K562 (cell line): ENCODE measurements around the gene SRPX. TPM values are rescaled to one million over a fixed set of nuclear protein-coding genes. Genes with fewer than 3 reads are reported as not detected.

Experiments
- ATAC-seq: fragments of 200-7000 bp; cut with Tn5 transposase; 3 replicates; pipeline ENCODE4 v1.9.1; 2020; ENCODE audit warnings: moderate library complexity
- BruUV-seq: library from RNA; stranded (reverse); fragments of 400-500 nt; replicated peaks from 2 replicates; lab custom pipeline; 2021; lab: Mats Ljungman, UMichigan
- CTCF ChIA-PET: fragments of 300-600 bp; formaldehyde crosslinking; extraction: SDS; loops from one replicate; lab custom pipeline; 2021; ENCODE audit warnings: low intra/inter-chr PET ratio; lab: Yijun Ruan, JAX
- POLR2A ChIA-PET: fragments of 300-600, 350-650 bp; sonication (Branson Sonifier 250); formaldehyde crosslinking; extraction: SDS; loops from one replicate; lab custom pipeline; 2021; ENCODE audit warnings: antibody characterized with exemption, inconsistent platforms; lab: Yijun Ruan, JAX
- DNase-seq, 4 experiments: peaks; one replicate each; pipeline versions ENCODE4 v3.0.0 to v3.0.0-alpha.2; 2011 to 2018; ENCODE audit warnings: low spot score in 3 of 4, mixed read lengths in 3 of 4; ENCODE audit errors: extremely low read depth in 1 of 4
- FAIRE-seq: peaks from 2 replicates; lab custom pipeline; 2011; peaks lifted over from hg19 to GRCh38; lab: Jason Lieb, UNC
- H2AFZ ChIP-seq: 2 replicates; pipeline ENCODE4 v1.6.0; 2011; ENCODE audit warnings: low read depth, low read length, control low read depth, inconsistent platforms
- H3K27ac ChIP-seq: fragments of 200-600 bp; 3 replicates; pipeline ENCODE4 v1.8.0; 2011; ENCODE audit warnings: low read depth, mild to moderate bottlenecking, control low read depth, inconsistent platforms, low read length, moderate library complexity, mixed read lengths; ENCODE audit errors: extremely low read depth
- H3K27me3 ChIP-seq, 2 experiments: fragments of 300-600 bp in 1 of 2; 2 replicates in 1 of 2; 3 replicates in 1 of 2; pipeline versions ENCODE4 v1.6.0 to v1.8.0; 2011; ENCODE audit warnings: inconsistent platforms in 2 of 2, low read length in 2 of 2, mild to moderate bottlenecking in 1 of 2, mixed read lengths in 1 of 2, moderate library complexity in 1 of 2; ENCODE audit not compliant: control insufficient read depth in 2 of 2, insufficient read depth in 2 of 2
- H3K36me3 ChIP-seq: fragments of 300-600 bp; 3 replicates; pipeline ENCODE4 v1.8.0; 2011; ENCODE audit warnings: mild to moderate bottlenecking, low read length, inconsistent platforms; ENCODE audit not compliant: control insufficient read depth, insufficient read depth
- H3K4me1 ChIP-seq, 2 experiments: fragments of 200-600 bp in 1 of 2; replicated peaks in 1 of 2; 2 replicates in 1 of 2; 3 replicates in 1 of 2; pipeline versions ENCODE4 v1.5.1 to v1.8.0; 2011; ENCODE audit warnings: inconsistent platforms in 2 of 2, low read length in 2 of 2, mild to moderate bottlenecking in 1 of 2, mixed read lengths in 1 of 2, moderate library complexity in 1 of 2; ENCODE audit not compliant: control insufficient read depth in 2 of 2, insufficient read depth in 2 of 2
- H3K4me2 ChIP-seq: 2 replicates; pipeline ENCODE4 v1.6.1; 2011; ENCODE audit warnings: low read length, control low read depth, inconsistent platforms, mixed read lengths; ENCODE audit not compliant: insufficient read depth
- H3K4me3 ChIP-seq: fragments of 200-600 bp; sonication (generic), shearing (Covaris generic); 2 replicates; pipeline ENCODE4 v1.5.1; 2016; ENCODE audit warnings: control low read depth, inconsistent platforms
- H3K79me2 ChIP-seq: fragments of 200-600 bp; 3 replicates; pipeline ENCODE4 v1.8.0; 2011; ENCODE audit warnings: low read length, inconsistent platforms; ENCODE audit not compliant: control insufficient read depth, insufficient read depth
- H3K9ac ChIP-seq, 2 experiments: 2 replicates each; pipeline versions ENCODE4 v1.6.0 to v1.6.1; 2011; ENCODE audit warnings: low read depth in 2 of 2, low read length in 2 of 2, control low read depth in 1 of 2, inconsistent platforms in 1 of 2, mild to moderate bottlenecking in 1 of 2, mixed read lengths in 1 of 2; ENCODE audit not compliant: insufficient read depth in 1 of 2
- H3K9me1 ChIP-seq: one replicate; pipeline ENCODE4 v1.6.0; 2011; ENCODE audit warnings: inconsistent platforms, mild to moderate bottlenecking, low read length, moderate library complexity; ENCODE audit not compliant: control insufficient read depth, insufficient read depth
- H3K9me3 ChIP-seq: replicated peaks from 2 replicates; pipeline ENCODE4 v1.5.1; 2011; ENCODE audit warnings: low read depth, low read length, inconsistent platforms; ENCODE audit not compliant: control insufficient read depth, insufficient read depth
- H4K20me1 ChIP-seq: replicated peaks from 2 replicates; pipeline ENCODE4 v1.6.1; 2011; ENCODE audit warnings: low read length, inconsistent platforms, mixed read lengths; ENCODE audit not compliant: control insufficient read depth, insufficient read depth
- BDP1 ChIP-seq: IDR thresholded peaks from 3 replicates; pipeline ENCODE4 v1.6.1; 2011; ENCODE audit not compliant: insufficient read length, insufficient read depth
- PHF20 ChIP-seq: fragments of 450-650 bp; IDR thresholded peaks from 2 replicates; pipeline ENCODE4 v1.6.1; 2018; ENCODE audit not compliant: partially characterized antibody
- RBM22 ChIP-seq: fragments of 200-400 bp; formaldehyde crosslinking; IDR thresholded peaks from 2 replicates; pipeline ENCODE4 v1.6.1; 2018; ENCODE audit warnings: low read length, low read depth; ENCODE audit not compliant: poor library complexity, severe bottlenecking
- YY1 ChIP-seq, 3 experiments: IDR thresholded peaks; 2 replicates each; pipeline ENCODE4 v1.6.1; 2011; ENCODE audit warnings: low read length in 2 of 3, mild to moderate bottlenecking in 2 of 3, moderate library complexity in 2 of 3, borderline replicate concordance in 1 of 3, control low read depth in 1 of 3, low read depth in 1 of 3; ENCODE audit not compliant: insufficient read depth in 3 of 3, insufficient replicate concordance in 2 of 3, control insufficient read depth in 1 of 3, insufficient read length in 1 of 3; ENCODE audit errors: extremely low read depth in 1 of 3
- WGBS: fragments of 100-300 bp; shearing (Covaris generic); methylation state at CpG from one replicate; pipeline ENCODE4 v1.1.6; 2016; ENCODE audit warnings: low coverage, mixed read lengths; ENCODE audit not compliant: insufficient coverage; ENCODE audit errors: missing lambda C conversion rate; 5-methylcytosine and 5-hydroxymethylcytosine counted together
- in situ Hi-C: fragments of 300-500 bp; cut with MboI; formaldehyde crosslinking; loops from 4 replicates; pipeline ENCODE4 v1.15.0; 2018; ENCODE audit warnings: inconsistent platforms, mixed read lengths
- intact Hi-C: fragments of 100-400 bp; cut with micrococcal nuclease; formaldehyde crosslinking; loops from 2 replicates; pipeline ENCODE4 v1.14.2; 2022
- polyA plus RNA-seq, 8 experiments: library from polyadenylated mRNA; depleted of rRNA in 4 of 8; stranded (reverse) in 5 of 8; unstranded in 3 of 8; fragments of >200 nt; fragmentation: Nextera tagmentation in 2 of 8; fragmentation: Illumina TruSeq in 1 of 8; extraction: Ambion mirVana in 2 of 8; extraction: Trizol in 1 of 8; gene quantifications; 2 replicates each; pipeline versions ENCODE4 v1.2.1 to v1.2.3, GENCODE V29; 2011 to 2014; ENCODE audit warnings: inconsistent platforms in 1 of 8, missing spikeins in 1 of 8
- total RNA-seq, 7 experiments: library from RNA; depleted of rRNA in 6 of 7; stranded (reverse); fragments of >200 nt in 6 of 7; fragmentation: Illumina TruSeq in 2 of 7; extraction: Trizol in 2 of 7; gene quantifications; 2 replicates each; pipeline versions ENCODE4 v1.2.1 to v1.2.3, GENCODE V29; 2011 to 2021; ENCODE audit warnings: low replicate concordance in 1 of 7
- TF ChIP-seq, protein P1 (sequence below): fragments of 250-450 bp; sonication (Bioruptor Pico); IDR thresholded peaks from 2 replicates; pipeline ENCODE4 v1.9.0; 2021; ENCODE audit warnings: mild to moderate bottlenecking
- TF ChIP-seq, protein P2 (sequence below), 3 experiments: IDR thresholded peaks in 2 of 3; conservative IDR thresholded peaks in 1 of 3; 2 replicates each; pipeline ENCODE4 v1.5.1; 2011 to 2012; ENCODE audit warnings: low read length in 3 of 3, mild to moderate bottlenecking in 3 of 3, control low read depth in 2 of 3, improper control_type of control experiment in 1 of 3, inconsistent platforms in 1 of 3, low read depth in 1 of 3, mixed read lengths in 1 of 3, moderate library complexity in 1 of 3; ENCODE audit not compliant: insufficient read depth in 2 of 3
- TF ChIP-seq, protein P3 (sequence below): fragments of 250-450 bp; sonication (Bioruptor Pico); IDR thresholded peaks from 2 replicates; pipeline ENCODE4 v1.8.0; 2021; ENCODE audit warnings: borderline replicate concordance, mild to moderate bottlenecking, moderate library complexity; ENCODE audit not compliant: poor library complexity, severe bottlenecking
- TF ChIP-seq, protein P4 (sequence below): fragments of 200-800 bp; sonication (Bioruptor generic); IDR thresholded peaks from 2 replicates; pipeline ENCODE4 v1.6.1; 2016; ENCODE audit warnings: missing genetic modification characterization, missing compliant biosample characterization

SRPX gene
- total and polyA plus RNA-seq, 9 of the 15 experiments (the other 6 are each of a cell fraction or from before 2014, with no cell fraction given), result 0.11 to 0.77 (median 0.38) TPM; not detected in 2

DNA sequence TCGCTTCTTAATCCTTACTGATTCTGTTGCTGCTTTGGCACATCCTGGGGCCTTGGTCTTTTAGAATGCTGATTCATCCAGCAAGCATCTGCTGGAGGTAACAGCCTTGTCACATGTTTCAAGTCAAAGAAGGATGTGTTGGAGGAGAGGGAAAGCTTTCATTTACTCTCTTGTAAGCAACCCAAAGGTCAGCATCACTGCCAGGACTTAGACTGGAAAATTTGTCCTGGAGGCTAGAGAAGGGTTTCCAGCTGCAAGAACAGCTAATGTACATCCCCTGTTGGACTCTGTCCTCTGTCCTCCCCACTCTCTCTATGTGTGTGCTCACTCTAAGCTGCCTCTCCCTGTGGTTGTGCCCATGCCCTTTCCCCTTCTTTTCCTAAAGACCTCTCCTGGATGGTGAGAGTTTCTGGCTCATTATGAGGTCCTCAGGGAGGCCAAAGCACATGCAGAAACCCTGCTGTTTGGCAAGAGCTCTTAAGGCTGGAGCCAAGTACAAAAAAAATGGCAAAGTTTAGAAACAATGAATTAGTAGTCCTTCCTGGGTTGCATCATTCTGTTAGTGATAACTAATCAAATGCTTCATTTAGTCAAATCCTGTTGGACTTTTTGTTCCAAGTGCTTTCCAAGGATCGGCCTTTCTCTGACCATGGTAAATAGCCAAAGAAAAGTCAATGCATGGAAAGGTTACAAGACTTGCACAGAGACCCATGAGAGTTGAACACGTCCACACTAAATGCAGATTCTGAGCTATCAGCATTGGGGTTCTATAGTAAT lies 13.4 kb upstream of the SRPX start:
- no peak for DNase-seq
- no peak overlapping the region for H2AFZ ChIP-seq
- H3K27ac ChIP-seq, result no peak overlapping the region
- no peak overlapping the region for H3K9ac ChIP-seq
- no peaks in the 10 kb centered on the region for H3K9me1 ChIP-seq
- H3K9me3 ChIP-seq, result no peaks in the 10 kb centered on the region
- H3K27me3 ChIP-seq, result no peaks in the 10 kb centered on the region
- ATAC-seq, result no peak
- BruUV-seq, result no TSS peak
- in situ Hi-C loops (no loop called here), intact Hi-C loops (no loop called here)
- no peaks in the 10 kb centered on the region for H3K4me1 ChIP-seq
- H3K79me2 ChIP-seq, result no peaks in the 10 kb centered on the region
- WGBS, result 0% methylated on average over 2 of the region's 3 CpGs
- no peak overlapping the region for H3K4me3 ChIP-seq
- FAIRE-seq, result no peak
- no peaks in the 10 kb centered on the region for H3K36me3 ChIP-seq
- H4K20me1 ChIP-seq, result no peaks in the 10 kb centered on the region
- TF ChIP-seq, protein P1, sequence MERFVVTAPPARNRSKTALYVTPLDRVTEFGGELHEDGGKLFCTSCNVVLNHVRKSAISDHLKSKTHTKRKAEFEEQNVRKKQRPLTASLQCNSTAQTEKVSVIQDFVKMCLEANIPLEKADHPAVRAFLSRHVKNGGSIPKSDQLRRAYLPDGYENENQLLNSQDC (CRISPR knock-in tag), result no peak
- TF ChIP-seq, protein P2, sequence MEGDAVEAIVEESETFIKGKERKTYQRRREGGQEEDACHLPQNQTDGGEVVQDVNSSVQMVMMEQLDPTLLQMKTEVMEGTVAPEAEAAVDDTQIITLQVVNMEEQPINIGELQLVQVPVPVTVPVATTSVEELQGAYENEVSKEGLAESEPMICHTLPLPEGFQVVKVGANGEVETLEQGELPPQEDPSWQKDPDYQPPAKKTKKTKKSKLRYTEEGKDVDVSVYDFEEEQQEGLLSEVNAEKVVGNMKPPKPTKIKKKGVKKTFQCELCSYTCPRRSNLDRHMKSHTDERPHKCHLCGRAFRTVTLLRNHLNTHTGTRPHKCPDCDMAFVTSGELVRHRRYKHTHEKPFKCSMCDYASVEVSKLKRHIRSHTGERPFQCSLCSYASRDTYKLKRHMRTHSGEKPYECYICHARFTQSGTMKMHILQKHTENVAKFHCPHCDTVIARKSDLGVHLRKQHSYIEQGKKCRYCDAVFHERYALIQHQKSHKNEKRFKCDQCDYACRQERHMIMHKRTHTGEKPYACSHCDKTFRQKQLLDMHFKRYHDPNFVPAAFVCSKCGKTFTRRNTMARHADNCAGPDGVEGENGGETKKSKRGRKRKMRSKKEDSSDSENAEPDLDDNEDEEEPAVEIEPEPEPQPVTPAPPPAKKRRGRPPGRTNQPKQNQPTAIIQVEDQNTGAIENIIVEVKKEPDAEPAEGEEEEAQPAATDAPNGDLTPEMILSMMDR (IDR thresholded peaks at IDR 0.05 in 2 of 3, conservative IDR thresholded peaks at IDR 0.05 in 1 of 3; ENCODE audit: insufficient read depth in 2 of 3, low read depth in 1 of 3, low read length in 3 of 3), result no peak
- TF ChIP-seq PHF20 (no peak), YY1 (IDR thresholded peaks at IDR 0.05; ENCODE audit: borderline replicate concordance in 1 of 3, control insufficient read depth in 1 of 3, extremely low read depth in 1 of 3, insufficient read depth in 3 of 3, insufficient read length in 1 of 3, insufficient replicate concordance in 2 of 3, low read depth in 1 of 3, low read length in 2 of 3) (no peak), RBM22 (no peak), BDP1 (no peak)
- TF ChIP-seq, protein P3, sequence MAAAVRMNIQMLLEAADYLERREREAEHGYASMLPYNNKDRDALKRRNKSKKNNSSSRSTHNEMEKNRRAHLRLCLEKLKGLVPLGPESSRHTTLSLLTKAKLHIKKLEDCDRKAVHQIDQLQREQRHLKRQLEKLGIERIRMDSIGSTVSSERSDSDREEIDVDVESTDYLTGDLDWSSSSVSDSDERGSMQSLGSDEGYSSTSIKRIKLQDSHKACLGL (CRISPR knock-in tag), result no peak
- TF ChIP-seq, protein P4, sequence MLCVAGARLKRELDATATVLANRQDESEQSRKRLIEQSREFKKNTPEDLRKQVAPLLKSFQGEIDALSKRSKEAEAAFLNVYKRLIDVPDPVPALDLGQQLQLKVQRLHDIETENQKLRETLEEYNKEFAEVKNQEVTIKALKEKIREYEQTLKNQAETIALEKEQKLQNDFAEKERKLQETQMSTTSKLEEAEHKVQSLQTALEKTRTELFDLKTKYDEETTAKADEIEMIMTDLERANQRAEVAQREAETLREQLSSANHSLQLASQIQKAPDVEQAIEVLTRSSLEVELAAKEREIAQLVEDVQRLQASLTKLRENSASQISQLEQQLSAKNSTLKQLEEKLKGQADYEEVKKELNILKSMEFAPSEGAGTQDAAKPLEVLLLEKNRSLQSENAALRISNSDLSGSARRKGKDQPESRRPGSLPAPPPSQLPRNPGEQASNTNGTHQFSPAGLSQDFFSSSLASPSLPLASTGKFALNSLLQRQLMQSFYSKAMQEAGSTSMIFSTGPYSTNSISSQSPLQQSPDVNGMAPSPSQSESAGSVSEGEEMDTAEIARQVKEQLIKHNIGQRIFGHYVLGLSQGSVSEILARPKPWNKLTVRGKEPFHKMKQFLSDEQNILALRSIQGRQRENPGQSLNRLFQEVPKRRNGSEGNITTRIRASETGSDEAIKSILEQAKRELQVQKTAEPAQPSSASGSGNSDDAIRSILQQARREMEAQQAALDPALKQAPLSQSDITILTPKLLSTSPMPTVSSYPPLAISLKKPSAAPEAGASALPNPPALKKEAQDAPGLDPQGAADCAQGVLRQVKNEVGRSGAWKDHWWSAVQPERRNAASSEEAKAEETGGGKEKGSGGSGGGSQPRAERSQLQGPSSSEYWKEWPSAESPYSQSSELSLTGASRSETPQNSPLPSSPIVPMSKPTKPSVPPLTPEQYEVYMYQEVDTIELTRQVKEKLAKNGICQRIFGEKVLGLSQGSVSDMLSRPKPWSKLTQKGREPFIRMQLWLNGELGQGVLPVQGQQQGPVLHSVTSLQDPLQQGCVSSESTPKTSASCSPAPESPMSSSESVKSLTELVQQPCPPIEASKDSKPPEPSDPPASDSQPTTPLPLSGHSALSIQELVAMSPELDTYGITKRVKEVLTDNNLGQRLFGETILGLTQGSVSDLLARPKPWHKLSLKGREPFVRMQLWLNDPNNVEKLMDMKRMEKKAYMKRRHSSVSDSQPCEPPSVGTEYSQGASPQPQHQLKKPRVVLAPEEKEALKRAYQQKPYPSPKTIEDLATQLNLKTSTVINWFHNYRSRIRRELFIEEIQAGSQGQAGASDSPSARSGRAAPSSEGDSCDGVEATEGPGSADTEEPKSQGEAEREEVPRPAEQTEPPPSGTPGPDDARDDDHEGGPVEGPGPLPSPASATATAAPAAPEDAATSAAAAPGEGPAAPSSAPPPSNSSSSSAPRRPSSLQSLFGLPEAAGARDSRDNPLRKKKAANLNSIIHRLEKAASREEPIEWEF (CRISPR knock-in tag), result no peak
- H3K4me2 ChIP-seq, result no peak overlapping the region
- ChIA-PET POLR2A (interaction anchor here (0.7 kb wide), 1 partner anchor 20 kb away, joined by 3 read pairs; no protein-coding TSS in a partner anchor), CTCF (no interaction called here)
